ENCODE measurements around the gene ABLIM3.

GRCh38 chr5:149140197-149141002 lies 893 bp upstream of the ABLIM3 start:
- TF ChIP-seq CTCF (IDR thresholded peaks at IDR 0.05), result no peak
- TF ChIP-seq EP300 (IDR thresholded peaks at IDR 0.05), result no peak
